Right atrium auricular region (tissue), 2 donors: ENCODE data around the gene MECR. TPM values are rescaled to one million over a fixed set of nuclear protein-coding genes. Genes with fewer than 3 reads are reported as not detected.

Experiments
- DNase-seq: peaks from one replicate; pipeline ENCODE4 v3.0.0-alpha.2; 2019; ENCODE audit warnings: low spot score
- H3K27ac ChIP-seq, 2 donors: fragments of 200-600 bp; sonication (generic); 1 replicate in 1 of 2; 2 replicates in 1 of 2; pipeline ENCODE4 v1.5.1; 2016 to 2019
- H3K27me3 ChIP-seq, 2 donors: fragments of 200-600 bp; sonication (generic); one replicate each; pipeline versions ENCODE4 v1.5.1 to v1.6.0; 2017 to 2019
- H3K36me3 ChIP-seq: fragments of 200-600 bp; sonication (generic); one replicate; pipeline ENCODE4 v1.5.1; 2016
- H3K4me1 ChIP-seq, 2 donors: fragments of 200-600 bp; sonication (generic); one replicate each; pipeline versions ENCODE4 v1.5.1 to v1.6.0; 2017 to 2019
- H3K4me3 ChIP-seq, 2 donors: fragments of 200-600 bp; sonication (generic); 1 replicate in 1 of 2; 2 replicates in 1 of 2; pipeline ENCODE4 v1.5.1; 2017 to 2019; ENCODE audit warnings: mild to moderate bottlenecking in 1 of 2, moderate library complexity in 1 of 2
- H3K9me3 ChIP-seq, 2 donors: fragments of 200-600 bp; sonication (generic); one replicate each; pipeline ENCODE4 v1.5.1; 2019
- total RNA-seq, 2 donors: library from RNA; depleted of rRNA; stranded (reverse); fragments of >200 nt; gene quantifications; one replicate each; pipeline ENCODE4 v1.1.0, GENCODE V29; 2016
- TF ChIP-seq, protein P1 (sequence below), 2 donors: fragments of 200-600 bp; sonication (generic); IDR thresholded peaks; one replicate each; pipeline ENCODE4 v1.5.1; 2019; ENCODE audit warnings: antibody characterized with exemption in 2 of 2

Gene MECR
- total RNA-seq, 2 donors from 2014 or later = 18.4 to 24.3 TPM

DNA sequence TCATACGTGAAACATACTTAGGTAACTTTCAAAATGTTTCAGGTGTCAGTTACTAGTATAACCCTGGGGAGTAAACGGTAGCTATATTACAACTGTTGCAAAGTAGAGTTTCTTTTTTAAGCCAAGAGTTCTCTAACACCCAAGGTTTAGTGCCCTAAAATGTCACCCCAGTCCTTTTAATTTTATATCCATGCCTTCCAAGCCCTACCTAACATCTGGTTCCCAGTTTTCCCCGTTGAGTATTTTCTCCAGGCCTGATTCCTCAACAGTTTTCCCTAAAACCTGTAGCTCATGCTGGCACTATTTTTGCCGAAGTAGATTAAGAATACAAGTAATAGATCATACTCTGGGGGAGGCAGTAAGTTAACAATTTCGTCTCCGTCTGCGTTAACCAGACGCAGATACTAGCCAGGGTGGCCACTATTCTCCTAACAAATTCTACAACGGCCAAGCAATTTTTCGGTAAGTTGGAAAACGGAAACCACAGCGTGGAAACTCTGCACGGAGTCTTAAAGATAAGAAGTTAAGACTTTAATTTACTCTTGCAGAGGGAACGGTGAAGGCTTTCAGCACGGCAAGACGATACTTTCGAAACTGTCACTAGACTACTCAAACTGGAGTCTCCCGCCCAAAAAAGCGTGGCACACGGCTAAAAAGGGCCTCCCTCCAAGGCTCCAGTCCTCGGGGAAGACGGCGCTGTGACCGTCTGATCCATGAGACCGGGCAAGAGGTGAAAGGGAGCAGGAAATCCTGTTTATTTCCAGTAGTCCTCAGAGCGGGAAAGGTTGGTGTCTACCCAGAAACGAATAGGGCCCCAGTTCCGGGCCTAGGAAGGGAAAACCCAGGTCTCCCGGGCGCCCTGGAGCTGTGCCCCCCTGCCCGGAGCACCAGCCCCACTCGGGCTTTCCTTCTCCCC, 50.0 kb downstream of the MECR start:
- H3K9me3 ChIP-seq = no peaks in the 10 kb centered on the region
- TF ChIP-seq, protein P1, sequence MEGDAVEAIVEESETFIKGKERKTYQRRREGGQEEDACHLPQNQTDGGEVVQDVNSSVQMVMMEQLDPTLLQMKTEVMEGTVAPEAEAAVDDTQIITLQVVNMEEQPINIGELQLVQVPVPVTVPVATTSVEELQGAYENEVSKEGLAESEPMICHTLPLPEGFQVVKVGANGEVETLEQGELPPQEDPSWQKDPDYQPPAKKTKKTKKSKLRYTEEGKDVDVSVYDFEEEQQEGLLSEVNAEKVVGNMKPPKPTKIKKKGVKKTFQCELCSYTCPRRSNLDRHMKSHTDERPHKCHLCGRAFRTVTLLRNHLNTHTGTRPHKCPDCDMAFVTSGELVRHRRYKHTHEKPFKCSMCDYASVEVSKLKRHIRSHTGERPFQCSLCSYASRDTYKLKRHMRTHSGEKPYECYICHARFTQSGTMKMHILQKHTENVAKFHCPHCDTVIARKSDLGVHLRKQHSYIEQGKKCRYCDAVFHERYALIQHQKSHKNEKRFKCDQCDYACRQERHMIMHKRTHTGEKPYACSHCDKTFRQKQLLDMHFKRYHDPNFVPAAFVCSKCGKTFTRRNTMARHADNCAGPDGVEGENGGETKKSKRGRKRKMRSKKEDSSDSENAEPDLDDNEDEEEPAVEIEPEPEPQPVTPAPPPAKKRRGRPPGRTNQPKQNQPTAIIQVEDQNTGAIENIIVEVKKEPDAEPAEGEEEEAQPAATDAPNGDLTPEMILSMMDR (IDR thresholded peaks at IDR 0.05) = no peak
- DNase-seq = peak; percentile 63
- no peaks in the 10 kb centered on the region for H3K27me3 ChIP-seq
- peaks cover 0 to 57% of the 10 kb centered on the region in 2 donors for H3K4me1 ChIP-seq
- H3K4me3 ChIP-seq = peak overlapping the region; percentile 90 to 92
- peak overlapping the region; percentile 99 for H3K27ac ChIP-seq
- no peaks in the 10 kb centered on the region for H3K36me3 ChIP-seq

DNA sequence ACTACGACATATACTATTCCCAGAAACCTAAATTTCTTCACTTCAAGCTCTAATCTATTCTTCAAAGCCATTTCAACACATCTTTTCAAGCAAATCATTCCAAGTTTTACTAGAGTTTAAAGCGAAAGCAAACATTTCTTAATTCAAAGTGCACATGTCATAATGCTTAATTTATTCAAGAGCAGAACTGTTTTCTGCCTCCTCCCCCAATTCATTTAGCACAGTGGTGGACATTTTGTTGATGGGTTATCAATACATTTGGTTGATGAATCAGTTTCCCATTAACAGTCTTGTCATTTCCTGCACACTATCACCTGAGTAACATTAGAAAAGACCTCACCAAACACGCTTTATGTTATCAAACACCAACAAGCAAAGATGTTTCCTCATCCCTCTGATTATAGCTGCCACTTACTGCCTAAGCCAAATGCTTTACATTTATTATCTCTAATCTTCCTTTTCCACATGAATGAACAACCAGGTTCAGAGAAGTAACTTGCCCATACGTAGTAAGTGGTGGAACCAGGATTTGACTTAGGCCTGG, 51.0 kb downstream of the MECR start:
- Histone ChIP-seq H3K27me3 (no peaks in the 10 kb centered on the region), H3K36me3 (no peaks in the 10 kb centered on the region), H3K4me1 (peaks cover 0 to 59% of the 10 kb centered on the region in 2 donors), H3K9me3 (no peaks in the 10 kb centered on the region), H3K27ac (peak overlapping the region in 1 of 2 donors; percentile 6), H3K4me3 (peak overlapping the region; percentile 90 to 92)
- no peak for DNase-seq
- TF ChIP-seq, protein P1 (IDR thresholded peaks at IDR 0.05) = no peak

DNA sequence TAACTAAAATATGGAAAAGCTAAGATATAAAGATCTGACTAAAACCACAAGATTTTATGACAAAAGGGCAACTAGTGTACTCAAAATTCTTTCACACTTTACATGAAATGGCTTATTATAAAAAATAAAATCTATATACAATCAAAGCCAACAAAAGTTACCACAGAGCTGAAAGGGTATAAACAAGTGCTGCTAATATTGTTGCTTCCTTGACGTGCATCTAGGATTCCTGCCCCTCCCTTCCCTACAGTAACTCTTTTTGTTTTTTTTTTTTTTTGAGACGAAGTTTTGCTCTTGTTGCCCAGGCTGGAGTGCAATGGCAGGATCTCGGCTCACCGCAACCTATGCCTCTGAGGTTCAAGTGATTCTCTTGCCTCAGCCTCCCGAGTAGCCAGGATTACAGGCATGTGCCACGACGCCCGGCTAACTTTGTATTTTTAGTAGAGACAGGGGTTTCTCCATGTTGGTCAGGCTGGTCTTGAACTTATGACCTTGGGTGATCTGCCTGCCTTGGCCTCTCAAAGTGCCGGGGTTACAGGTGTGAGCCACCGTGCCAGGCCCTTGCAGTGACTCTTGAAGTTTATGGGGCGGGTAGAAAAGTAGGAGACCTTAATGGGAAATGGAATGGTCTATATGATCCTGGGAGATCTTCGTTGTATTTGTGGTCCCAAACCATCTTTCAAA, 53.6 kb downstream of the MECR start:
- Histone ChIP-seq H3K27me3 (no peaks in the 10 kb centered on the region), H3K4me1 (peaks cover 0 to 55% of the 10 kb centered on the region in 2 donors), H3K9me3 (no peaks in the 10 kb centered on the region), H3K4me3 (no peak overlapping the region), H3K36me3 (no peaks in the 10 kb centered on the region), H3K27ac (peak overlapping the region in 1 of 2 donors; percentile 15)
- TF ChIP-seq, protein P1 (IDR thresholded peaks at IDR 0.05) = no peak
- no peak for DNase-seq

DNA sequence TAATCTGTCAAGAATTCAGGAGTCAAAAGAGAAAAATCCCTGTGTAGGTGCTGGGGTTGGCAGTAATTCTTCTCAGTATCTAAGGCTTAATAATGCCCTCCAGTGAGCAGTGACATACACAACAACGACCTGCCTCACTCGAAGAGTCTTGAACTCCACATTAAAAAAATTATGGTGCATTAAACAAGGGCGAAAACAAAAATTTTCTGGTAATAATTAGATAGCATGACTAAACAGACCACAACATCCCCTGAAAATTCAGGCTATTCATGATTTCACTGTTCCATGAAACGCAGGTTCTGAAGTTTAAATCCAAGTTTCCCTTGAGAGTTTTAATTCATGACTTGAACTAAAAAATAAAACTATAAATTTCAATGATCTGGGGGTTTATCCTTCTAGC, 54.2 kb downstream of the MECR start:
- no peaks in the 10 kb centered on the region for H3K36me3 ChIP-seq
- H3K4me1 ChIP-seq = peaks cover 0 to 56% of the 10 kb centered on the region in 2 donors
- no peaks in the 10 kb centered on the region for H3K9me3 ChIP-seq
- no peaks in the 10 kb centered on the region for H3K27me3 ChIP-seq
- no peak for DNase-seq
- peak overlapping the region in 1 of 2 donors; percentile 11 for H3K27ac ChIP-seq
- TF ChIP-seq, protein P1 (IDR thresholded peaks at IDR 0.05) = no peak
- H3K4me3 ChIP-seq = no peak overlapping the region

DNA sequence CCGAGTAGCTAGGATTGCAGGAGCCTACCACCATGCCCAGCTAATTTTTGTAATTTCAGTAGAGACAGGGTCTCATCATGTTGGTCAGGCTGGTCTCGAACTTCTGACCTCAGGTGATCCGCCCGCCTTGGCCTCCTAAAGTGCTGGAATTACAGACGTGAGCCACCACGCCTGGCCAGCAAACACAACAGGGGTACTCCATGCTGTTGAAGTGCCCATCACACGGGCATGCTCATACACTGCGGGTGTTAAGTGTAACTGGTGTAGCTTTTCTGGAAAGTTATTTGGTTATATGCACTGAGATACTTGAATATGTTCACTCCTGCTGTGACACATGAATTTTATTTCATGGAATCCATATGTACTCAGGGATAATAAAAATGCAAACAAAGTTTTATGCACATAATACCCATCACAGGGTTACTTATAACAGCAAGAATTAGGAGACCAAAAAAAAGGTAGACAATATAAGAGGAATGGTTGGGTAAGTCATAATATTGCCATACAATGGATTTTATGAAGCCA, 58.3 kb downstream of the MECR start:
- TF ChIP-seq, protein P1 (IDR thresholded peaks at IDR 0.05) = no peak
- H3K36me3 ChIP-seq = peaks cover 13% of the 10 kb centered on the region
- no peak overlapping the region for H3K27ac ChIP-seq
- H3K4me3 ChIP-seq = no peak overlapping the region
- H3K4me1 ChIP-seq = peaks cover 0 to 47% of the 10 kb centered on the region in 2 donors
- H3K27me3 ChIP-seq = no peaks in the 10 kb centered on the region
- no peaks in the 10 kb centered on the region for H3K9me3 ChIP-seq
- DNase-seq = no peak
